Subcutaneous adipose tissue (tissue), 4 donors: ENCODE results near the gene KMT2C. TPM values are rescaled to one million over a fixed set of nuclear protein-coding genes. Genes with fewer than 3 reads are reported as not detected.

ENCODE experiments used
- CTCF ChIP-seq: fragments of 450-650 bp; IDR thresholded peaks from one replicate; pipeline ENCODE4 v1.5.1; 2016; ENCODE audit warnings: low read depth, mild to moderate bottlenecking, control low read depth, antibody characterized with exemption, moderate library complexity
- total RNA-seq, 4 donors: library from RNA; depleted of rRNA; stranded (reverse); fragments of >200 nt; gene quantifications; one replicate each; pipeline ENCODE4 v1.1.0, GENCODE V29; 2016

The KMT2C gene
- 10 to 100 TPM; 68.7 to 86.8 (median 70.5) TPM for total RNA-seq

GRCh38 chr7:152435384-152436110, at the start of gene KMT2C:
Gene KMT2C (minus strand): TSS chr7:152436003. CDS start chr7:152435786, 217 bp downstream.
- TF ChIP-seq CTCF = no peak

- TF ChIP-seq CTCF = no peak
Observed at GRCh38 chr7:152481082-152481481, 45.3 kb upstream of the KMT2C start.

GRCh38 chr7:152480664-152481063, 44.9 kb upstream of the KMT2C start:
- no peak for TF ChIP-seq CTCF

- no peak for TF ChIP-seq CTCF
Observed at GRCh38 chr7:152479595-152479994, 43.8 kb upstream of the KMT2C start.

- TF ChIP-seq CTCF = no peak
Observed at GRCh38 chr7:152478140-152478539, 42.3 kb upstream of the KMT2C start.

GRCh38 chr7:152477079-152477478, 41.3 kb upstream of the KMT2C start:
- TF ChIP-seq CTCF = no peak

GRCh38 chr7:152476551-152476950, 40.7 kb upstream of the KMT2C start:
- no peak for TF ChIP-seq CTCF
